NCI-H2171 (cell line): ENCODE data around the gene RPLP1.

Experiments
- DNase-seq: peaks from one replicate; lab custom pipeline; 2025; lab: John Stamatoyannopoulos, UW

RPLP1 gene

GRCh38 chr15:69452692-69453521, at the start of gene RPLP1:
RPLP1 (plus strand) TSS chr15:69452818; CDS start chr15:69452949, 131 bp downstream.
- peak; percentile 93 for DNase-seq

DNA sequence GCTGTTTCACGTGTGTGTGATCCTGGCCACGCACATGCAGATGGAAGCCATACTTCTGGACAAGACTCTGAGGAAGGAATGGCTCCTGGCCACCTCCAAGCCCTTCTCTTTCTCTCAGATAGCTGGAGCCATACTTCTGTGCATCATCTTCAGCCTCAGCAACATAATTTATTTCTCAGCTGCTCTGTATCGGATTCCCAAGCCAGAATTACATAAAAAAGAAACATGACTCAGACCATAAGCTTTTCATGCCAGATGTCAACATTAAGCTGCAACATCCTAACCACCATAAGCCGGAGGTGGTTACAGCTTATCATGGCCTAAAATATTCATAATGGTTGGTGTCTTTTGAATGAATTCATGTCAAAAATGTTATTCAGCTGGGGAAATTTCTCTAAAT, 49.0 kb upstream of the RPLP1 start:
- no peak for DNase-seq

DNA sequence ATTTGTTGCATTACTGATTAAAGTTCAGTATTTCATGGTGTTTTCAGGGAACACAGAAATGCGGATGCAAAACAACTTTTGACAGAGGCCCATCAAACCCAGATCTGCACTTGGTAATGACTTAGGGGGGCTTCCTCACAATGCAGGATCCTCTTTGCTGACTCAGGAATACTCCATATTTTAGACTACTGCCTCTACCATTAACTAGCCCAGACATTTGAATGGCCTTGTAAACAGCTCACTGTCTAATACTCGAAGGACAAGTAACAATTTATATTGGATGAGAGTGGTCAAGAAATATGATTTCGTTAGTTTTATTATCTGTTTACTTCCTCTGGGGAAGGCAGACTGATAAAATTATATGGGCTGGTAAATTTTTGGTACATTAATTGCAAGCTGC, 47.5 kb upstream of the RPLP1 start:
- DNase-seq, result no peak

DNA sequence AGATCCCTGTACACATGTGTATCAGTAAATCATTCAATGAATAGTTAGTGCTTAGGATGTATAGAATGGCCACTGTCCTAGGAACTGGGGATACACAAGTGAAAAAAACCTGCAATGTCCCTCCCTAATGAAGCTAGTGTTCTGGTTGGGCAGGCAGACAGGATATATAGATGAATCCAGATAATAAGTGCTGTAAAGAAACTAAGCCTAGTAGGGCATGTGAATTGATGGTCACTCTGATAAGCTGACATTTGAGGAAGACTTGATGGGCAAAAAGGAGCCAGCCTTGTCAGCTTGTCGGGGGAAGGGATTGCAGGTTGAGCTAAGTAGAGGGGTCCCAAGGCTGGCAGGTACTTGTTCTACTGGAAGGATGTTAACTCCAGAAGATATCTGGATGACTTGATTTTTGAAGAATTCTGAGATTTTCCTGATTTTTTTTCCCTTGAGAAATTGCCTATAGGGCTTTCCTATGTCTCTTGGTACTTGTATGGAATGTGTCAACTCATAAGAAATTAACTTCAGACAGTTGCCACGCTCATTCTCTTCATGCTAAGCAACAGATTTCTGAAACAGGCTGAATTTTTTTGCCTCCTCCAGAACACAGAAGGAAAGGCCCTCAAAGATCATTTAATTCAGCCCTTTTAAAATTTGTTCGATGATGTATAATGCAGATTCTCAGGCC, 44.8 kb upstream of the RPLP1 start:
- no peak for DNase-seq

GRCh38 chr15:69408841-69409240, 43.8 kb upstream of the RPLP1 start:
- DNase-seq, result no peak

DNA sequence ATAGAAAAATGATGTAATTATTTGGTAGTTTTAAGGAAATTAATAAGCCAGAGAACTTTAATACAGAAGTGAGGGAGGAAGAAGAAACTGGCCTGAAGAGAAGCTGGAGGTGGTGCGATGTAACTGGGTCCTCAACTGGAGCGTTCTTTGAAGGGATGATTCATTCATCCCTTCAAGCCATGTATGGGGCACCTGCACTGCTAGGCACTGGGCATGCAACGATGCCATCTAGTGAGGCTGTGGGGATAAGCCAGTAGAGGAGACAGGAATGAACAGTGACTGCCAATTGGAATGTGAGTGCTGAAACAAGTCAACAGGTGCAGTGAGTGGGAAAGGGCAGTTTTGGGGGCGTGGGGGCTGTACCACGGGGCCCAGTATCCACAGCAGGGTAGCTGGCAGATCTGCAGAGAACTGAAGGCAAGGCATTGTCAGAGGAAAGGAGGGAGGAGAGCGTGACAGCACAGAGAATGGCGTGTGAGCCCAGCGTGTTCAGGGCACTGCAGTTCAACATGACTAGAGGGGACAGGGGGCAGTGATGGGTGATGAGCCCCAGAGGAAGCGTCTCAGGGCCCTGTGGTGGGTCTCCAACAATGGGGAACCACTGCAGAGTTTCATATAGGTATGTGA, 42.3 kb upstream of the RPLP1 start:
- peak; percentile 51 for DNase-seq

- DNase-seq, result no peak
Observed at GRCh38 chr15:69412274-69412673, 40.3 kb upstream of the RPLP1 start.

DNA sequence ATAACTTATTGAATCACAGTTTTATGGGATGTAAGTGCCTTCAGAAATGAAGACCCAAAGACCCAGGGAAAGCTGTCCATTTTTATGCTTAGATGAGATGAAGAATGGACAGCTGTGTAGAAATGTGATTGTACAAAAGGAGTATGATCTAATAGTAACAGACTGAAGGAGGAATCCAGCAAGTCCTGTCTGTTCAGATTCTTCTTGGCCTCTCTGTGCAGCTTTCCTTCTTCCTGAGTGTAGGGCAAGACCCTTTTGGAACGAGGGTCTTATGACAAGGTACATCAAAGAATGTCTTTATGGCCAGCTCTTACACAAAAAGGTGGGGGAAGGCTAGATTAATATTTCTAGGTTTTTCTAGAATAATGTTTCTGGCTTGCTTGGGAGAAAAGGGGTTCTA, 39.9 kb upstream of the RPLP1 start:
- no peak for DNase-seq

GRCh38 chr15:69413822-69414700, 38.6 kb upstream of the RPLP1 start, which contains the start of gene KIF23:
KIF23 (plus strand) TSS chr15:69414349; CDS start chr15:69414466, 117 bp downstream.
- DNase-seq, result peak; percentile 95

- DNase-seq, result no peak
Observed at GRCh38 chr15:69414701-69415167, 37.9 kb upstream of the RPLP1 start.

GRCh38 chr15:69415381-69415780, 37.2 kb upstream of the RPLP1 start:
- no peak for DNase-seq

GRCh38 chr15:69417581-69417980, 35.0 kb upstream of the RPLP1 start:
- no peak for DNase-seq

DNA sequence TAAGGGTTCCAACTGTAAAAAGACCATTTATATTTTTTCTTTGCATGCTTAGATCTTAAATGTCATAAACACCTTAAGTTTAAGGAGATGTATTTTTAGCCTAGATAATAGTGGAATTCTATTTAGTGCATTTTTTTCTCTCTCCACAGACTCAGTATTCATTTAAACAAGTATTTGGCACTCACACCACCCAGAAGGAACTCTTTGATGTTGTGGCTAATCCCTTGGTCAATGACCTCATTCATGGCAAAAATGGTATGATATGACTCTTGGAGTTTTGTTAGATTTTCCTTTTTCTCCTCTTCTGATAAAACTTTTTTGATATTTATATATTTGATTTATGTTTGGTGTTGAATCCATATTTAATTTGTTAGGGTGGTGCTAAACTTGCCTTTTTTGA, 31.1 kb upstream of the RPLP1 start:
- DNase-seq, result no peak

GRCh38 chr15:69422336-69422895, 30.2 kb upstream of the RPLP1 start:
- DNase-seq, result no peak

GRCh38 chr15:69424001-69424400, 28.6 kb upstream of the RPLP1 start:
- no peak for DNase-seq

GRCh38 chr15:69424748-69425413, 27.7 kb upstream of the RPLP1 start:
- no peak for DNase-seq

GRCh38 chr15:69433831-69434230, 18.8 kb upstream of the RPLP1 start:
- DNase-seq, result no peak

- DNase-seq, result no peak
Observed at GRCh38 chr15:69434238-69434637, 18.4 kb upstream of the RPLP1 start.

GRCh38 chr15:69434679-69435078, 17.9 kb upstream of the RPLP1 start:
- DNase-seq, result no peak

DNA sequence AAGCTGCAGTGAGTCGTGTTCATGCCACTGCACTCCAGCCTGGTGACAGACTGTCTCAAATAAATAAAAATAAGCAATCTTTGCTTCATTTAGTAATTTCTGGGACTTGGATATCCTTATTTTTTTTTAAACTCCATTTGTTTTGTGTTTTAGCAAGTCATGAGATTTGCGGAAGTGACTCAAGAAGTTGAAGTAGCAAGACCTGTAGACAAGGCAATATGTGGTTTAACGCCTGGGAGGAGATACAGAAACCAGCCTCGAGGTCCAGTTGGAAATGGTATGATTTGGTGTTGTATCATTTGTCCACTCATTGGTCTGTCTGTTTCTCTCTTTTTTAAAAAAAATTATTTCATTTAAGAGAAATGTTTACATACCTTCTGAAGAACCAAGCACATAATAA, 16.6 kb upstream of the RPLP1 start:
- no peak for DNase-seq

DNA sequence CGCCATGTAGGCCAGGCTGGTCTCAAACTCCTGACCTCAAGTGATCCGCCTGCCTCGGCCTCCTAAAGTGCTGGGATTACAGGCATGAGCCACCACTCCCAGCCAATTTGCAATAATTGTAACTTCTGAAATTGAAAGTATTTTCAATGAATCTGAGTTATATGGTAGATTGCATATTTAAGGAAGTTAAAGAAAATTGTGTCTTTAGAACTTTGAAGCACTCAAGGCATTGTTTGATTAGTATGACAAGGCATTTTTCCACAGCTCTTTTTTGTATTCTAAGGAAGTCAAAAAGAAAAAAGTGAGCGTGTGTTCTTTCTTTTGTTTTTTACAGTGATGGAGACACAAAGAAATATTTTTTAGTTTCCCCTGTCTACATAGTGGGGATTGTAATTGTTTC, 15.7 kb upstream of the RPLP1 start:
- DNase-seq, result no peak
